Gastrocnemius medialis (tissue), 4 donors: ENCODE data around the gene FARP1. TPM values are rescaled to one million over a fixed set of nuclear protein-coding genes. Genes with fewer than 3 reads are reported as not detected.
A peak's percentile ranks its signal among the peaks of the same experiment; 100 is the strongest.

Source experiments
- ATAC-seq, 2 donors: fragments of 150-250 bp; one replicate each; pipeline ENCODE4 v1.9.1; 2016
- DNase-seq, 2 donors: peaks; one replicate each; pipeline ENCODE4 v3.0.0-alpha.2; 2019
- H3K27ac ChIP-seq, 4 donors: fragments of 200-600 bp; sonication (generic); 1 replicate in 1 of 4; 2 replicates in 3 of 4; pipeline ENCODE4 v1.5.1; 2016 to 2018; ENCODE audit warnings: mild to moderate bottlenecking in 2 of 4, moderate library complexity in 1 of 4
- H3K27me3 ChIP-seq, 3 donors: fragments of 200-600 bp; sonication (generic) in 2 of 3; 1 replicate in 1 of 3; 2 replicates in 2 of 3; pipeline versions ENCODE4 v1.5.1 to v1.6.0; 2016 to 2019; ENCODE audit warnings: mild to moderate bottlenecking in 1 of 3, moderate library complexity in 1 of 3
- H3K36me3 ChIP-seq, 2 donors: fragments of 200-600 bp; sonication (generic) in 1 of 2; one replicate each; pipeline ENCODE4 v1.5.1; 2017 to 2018
- H3K4me1 ChIP-seq, 2 donors: fragments of 200-600 bp; sonication (generic) in 1 of 2; one replicate each; pipeline ENCODE4 v1.5.1; 2016 to 2017; ENCODE audit warnings: mild to moderate bottlenecking in 2 of 2
- H3K4me3 ChIP-seq, 4 donors: fragments of 200-600 bp; sonication (generic) in 3 of 4; 1 replicate in 1 of 4; 2 replicates in 3 of 4; pipeline ENCODE4 v1.5.1; 2016 to 2019; ENCODE audit warnings: mild to moderate bottlenecking in 2 of 4
- H3K9me3 ChIP-seq, 3 donors: fragments of 200-600 bp; sonication (generic) in 2 of 3; 1 replicate in 1 of 3; 2 replicates in 2 of 3; pipeline ENCODE4 v1.5.1; 2016 to 2019
- CTCF ChIP-seq, 5 experiments: fragments of 450-650 bp in 3 of 5; fragments of 200-600 bp in 2 of 5; sonication (generic) in 2 of 5; IDR thresholded peaks in 4 of 5; conservative IDR thresholded peaks in 1 of 5; 1 replicate in 4 of 5; 2 replicates in 1 of 5; pipeline ENCODE4 v1.5.1; 2016 to 2019; ENCODE audit warnings: antibody characterized with exemption in 5 of 5, mild to moderate bottlenecking in 3 of 5, moderate library complexity in 3 of 5
- POLR2A ChIP-seq, 2 donors: fragments of 450-650 bp; IDR thresholded peaks; one replicate each; pipeline ENCODE4 v1.6.1; 2017; ENCODE audit warnings: antibody characterized with exemption in 2 of 2, mild to moderate bottlenecking in 2 of 2, moderate library complexity in 2 of 2
- in situ Hi-C, 4 donors: fragments of 200-750 bp; cut with MboI; loops; one replicate each; pipeline versions ENCODE4 v1.15.0 to v1.8.0; 2017; ENCODE audit warnings: low sequenced_read_pairs in 4 of 4
- intact Hi-C: fragments of 100-400 bp; cut with DNase I; formaldehyde crosslinking; loops from one replicate; pipeline ENCODE4 v1.15.1; 2023; ENCODE audit warnings: low total_unique reads
- total RNA-seq, 4 donors: library from RNA; depleted of rRNA; stranded (reverse); fragments of >200 nt; gene quantifications; one replicate each; pipeline versions ENCODE4 v1.1.0 to v1.2.3, GENCODE V29; 2016

FARP1 gene
- total RNA-seq, 4 donors from 2014 or later, result 3.5 to 9.8 (median 4.9) TPM

DNA sequence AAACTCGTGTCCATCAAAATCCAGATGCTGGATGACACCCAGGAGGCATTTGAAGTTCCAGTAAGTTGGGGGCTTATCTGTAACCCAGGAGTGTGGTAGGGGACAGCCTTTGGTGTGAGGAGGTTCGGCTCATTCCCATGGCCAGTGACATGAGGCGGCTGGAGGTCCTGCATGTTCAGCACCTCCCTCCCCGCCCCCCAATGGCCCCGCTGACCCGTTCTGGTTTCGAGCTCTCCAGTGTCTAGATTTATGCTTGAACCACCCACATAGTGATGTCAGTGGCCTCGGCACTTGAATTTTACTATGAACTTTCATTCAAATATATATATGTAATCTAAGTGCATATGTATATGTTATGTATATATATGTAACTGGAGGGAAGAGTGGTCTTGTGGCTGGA is 70.5 kb downstream of the FARP1 start:
- H3K4me1 ChIP-seq, result peaks cover 0 to 8% of the 10 kb centered on the region in 2 donors
- H3K27me3 ChIP-seq, result no peaks in the 10 kb centered on the region
- DNase-seq, result no peak
- in situ Hi-C loops, result no loop called here
- TF ChIP-seq CTCF (IDR thresholded peaks at IDR 0.05 in 4 of 5, conservative IDR thresholded peaks at IDR 0.05 in 1 of 5), result no peak
- TF ChIP-seq POLR2A (IDR thresholded peaks at IDR 0.05), result no peak
- ATAC-seq, result no peak
- H3K9me3 ChIP-seq, result no peaks in the 10 kb centered on the region
- intact Hi-C loops, result no loop called here
- H3K36me3 ChIP-seq, result no peaks in the 10 kb centered on the region
- no peak overlapping the region for H3K27ac ChIP-seq
- no peak overlapping the region for H3K4me3 ChIP-seq

DNA sequence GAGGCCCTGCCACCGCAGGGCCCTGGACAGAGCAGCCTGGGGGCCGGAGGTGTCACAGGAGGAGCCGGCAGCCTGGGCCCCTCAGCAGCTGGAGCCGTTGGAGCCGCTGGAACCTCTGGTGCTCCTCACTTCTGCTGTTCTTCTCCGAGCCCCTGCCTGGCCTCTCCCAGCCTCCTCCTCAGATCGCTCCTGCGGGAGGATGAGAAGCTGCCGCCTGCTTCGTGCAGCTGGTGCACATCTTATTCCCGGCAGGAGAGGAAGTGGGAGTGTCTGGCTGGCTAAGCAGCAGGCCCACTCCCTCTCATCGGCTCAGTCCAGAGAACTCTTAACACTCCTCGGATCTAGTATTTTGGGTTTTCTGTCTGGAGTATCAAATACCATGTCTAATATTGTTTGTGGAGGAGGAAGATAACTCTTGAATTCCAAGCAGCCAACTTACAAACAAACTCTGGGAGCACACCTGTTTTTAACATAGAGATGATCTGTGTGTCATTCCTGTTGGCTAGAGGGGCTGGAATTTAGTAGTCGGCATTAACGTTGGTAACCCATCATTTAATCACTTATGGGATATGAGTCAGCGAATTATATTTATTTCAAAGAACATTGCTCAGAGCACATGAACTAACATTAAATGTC is 71.2 kb downstream of the FARP1 start:
- DNase-seq (no peak), ATAC-seq (no peak)
- in situ Hi-C loops, result no loop called here
- H3K36me3 ChIP-seq, result no peaks in the 10 kb centered on the region
- H3K9me3 ChIP-seq, result no peaks in the 10 kb centered on the region
- H3K4me3 ChIP-seq, result no peak overlapping the region
- no peak for TF ChIP-seq CTCF (IDR thresholded peaks at IDR 0.05 in 4 of 5, conservative IDR thresholded peaks at IDR 0.05 in 1 of 5)
- intact Hi-C loops, result no loop called here
- no peak overlapping the region for H3K27ac ChIP-seq
- H3K4me1 ChIP-seq, result peaks cover 0 to 8% of the 10 kb centered on the region in 2 donors
- no peaks in the 10 kb centered on the region for H3K27me3 ChIP-seq

GRCh38 chr13:98214707-98215106 is 71.8 kb downstream of the FARP1 start:
- ATAC-seq (no peak), DNase-seq (no peak)
- intact Hi-C loops (no loop called here), in situ Hi-C loops (no loop called here)
- TF ChIP-seq CTCF (IDR thresholded peaks at IDR 0.05 in 4 of 5, conservative IDR thresholded peaks at IDR 0.05 in 1 of 5) (no peak), POLR2A (IDR thresholded peaks at IDR 0.05) (no peak)
- Histone ChIP-seq H3K4me3 (no peak overlapping the region), H3K27me3 (no peaks in the 10 kb centered on the region), H3K27ac (no peak overlapping the region), H3K9me3 (no peaks in the 10 kb centered on the region), H3K4me1 (peaks cover 0 to 8% of the 10 kb centered on the region in 2 donors), H3K36me3 (no peaks in the 10 kb centered on the region)

DNA sequence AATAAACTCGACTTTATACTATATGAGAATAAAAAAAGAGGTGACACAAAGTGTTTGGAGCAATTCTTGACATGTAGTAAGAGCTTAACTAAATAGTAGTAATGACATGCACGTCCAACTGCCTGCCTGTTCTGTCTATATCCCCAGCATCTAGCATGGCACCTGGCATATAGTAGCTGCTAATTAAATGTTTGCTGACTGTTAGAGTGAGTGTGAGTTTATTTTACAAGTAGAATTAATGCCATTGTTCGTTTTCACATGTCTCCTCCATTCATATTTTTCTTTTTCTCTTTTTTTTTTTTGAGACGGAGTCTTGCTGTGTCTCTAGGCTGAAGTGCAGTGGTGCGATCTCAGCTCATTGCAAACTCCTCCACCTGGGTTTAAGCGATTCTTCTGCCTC is 72.6 kb downstream of the FARP1 start:
- in situ Hi-C loops, result no loop called here
- Histone ChIP-seq H3K36me3 (no peaks in the 10 kb centered on the region), H3K4me3 (no peak overlapping the region), H3K27ac (peak overlapping the region in 1 of 4 donors; percentile 6), H3K9me3 (no peaks in the 10 kb centered on the region), H3K27me3 (no peaks in the 10 kb centered on the region), H3K4me1 (peaks cover 0 to 8% of the 10 kb centered on the region in 2 donors)
- intact Hi-C loops, result no loop called here
- ATAC-seq, result no peak
- no peak for TF ChIP-seq CTCF (IDR thresholded peaks at IDR 0.05 in 4 of 5, conservative IDR thresholded peaks at IDR 0.05 in 1 of 5)
- no peak for TF ChIP-seq POLR2A (IDR thresholded peaks at IDR 0.05)
- no peak for DNase-seq

- H3K27ac ChIP-seq, result peak overlapping the region in 1 of 4 donors; percentile 6
Observed at GRCh38 chr13:98216135-98216565, 73.3 kb downstream of the FARP1 start.

More at GRCh38 chr13:98216135-98216565, 73.3 kb downstream of the FARP1 start:
- H3K36me3 ChIP-seq, result no peaks in the 10 kb centered on the region
- intact Hi-C loops, result no loop called here
- ATAC-seq (no peak), DNase-seq (no peak)
- H3K4me3 ChIP-seq, result no peak overlapping the region
- TF ChIP-seq POLR2A (IDR thresholded peaks at IDR 0.05) (no peak), CTCF (IDR thresholded peaks at IDR 0.05 in 4 of 5, conservative IDR thresholded peaks at IDR 0.05 in 1 of 5) (no peak)
- no peaks in the 10 kb centered on the region for H3K9me3 ChIP-seq
- in situ Hi-C loops, result no loop called here
- peaks cover 0 to 8% of the 10 kb centered on the region in 2 donors for H3K4me1 ChIP-seq
- no peaks in the 10 kb centered on the region for H3K27me3 ChIP-seq
